Measurements from ENCODE around the gene EHMT1.

Gene EHMT1

GRCh38 chr9:137646341-137646740 is 27.5 kb downstream of the EHMT1 start:
- DNase-seq (ENCODE audit: low spot score): no peak

- no peak for DNase-seq (ENCODE audit: low spot score)
These were observed 28.4 kb downstream of the EHMT1 start for GRCh38 chr9:137647096-137647714.

DNA sequence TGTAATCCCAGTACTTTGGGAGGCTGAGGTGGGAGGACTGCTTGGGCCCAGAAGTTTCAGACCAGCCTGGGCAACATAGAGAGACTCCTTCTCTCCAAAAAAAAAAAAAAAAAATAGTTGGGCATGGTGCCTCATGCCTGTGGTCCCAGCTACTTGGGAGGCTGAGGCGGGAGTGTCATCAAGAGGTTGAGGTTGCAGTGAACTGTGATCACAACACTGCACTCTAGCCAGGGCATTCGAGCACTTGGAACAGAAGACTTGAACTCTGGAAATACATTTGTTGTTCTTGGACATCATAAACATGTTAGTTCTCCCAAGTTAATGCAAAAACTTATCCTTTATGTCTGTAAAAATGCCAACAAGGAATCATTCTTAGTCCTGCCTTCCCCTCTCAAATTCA is 29.6 kb downstream of the EHMT1 start:
- no peak for DNase-seq (ENCODE audit: low spot score)

GRCh38 chr9:137649553-137649952 is 30.7 kb downstream of the EHMT1 start:
- DNase-seq (ENCODE audit: low spot score): no peak

DNA sequence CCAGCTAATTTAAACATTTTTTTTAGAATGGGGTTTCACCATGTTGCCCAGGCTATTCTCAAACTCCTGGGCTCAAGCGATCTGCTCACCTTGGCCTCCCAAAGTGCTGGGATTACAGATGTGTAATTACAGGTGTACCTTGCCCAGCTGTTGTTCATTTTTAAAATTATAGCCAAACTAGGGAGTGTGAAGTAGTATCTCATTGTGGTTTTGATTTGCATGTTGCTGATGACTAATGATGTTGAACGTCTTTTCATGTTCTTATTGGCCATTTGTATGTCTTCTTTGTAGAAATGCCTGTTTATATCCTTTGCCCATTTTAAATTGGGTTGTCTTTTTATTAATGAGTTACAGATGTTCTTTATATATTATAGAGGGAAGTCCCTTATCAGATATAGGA is 31.5 kb downstream of the EHMT1 start:
- no peak for DNase-seq (ENCODE audit: low spot score)

- DNase-seq (ENCODE audit: low spot score): no peak
These were observed 32.0 kb downstream of the EHMT1 start for GRCh38 chr9:137650779-137651178.

- DNase-seq (ENCODE audit: low spot score): no peak
These were observed 37.6 kb downstream of the EHMT1 start for GRCh38 chr9:137656416-137656815.

- DNase-seq (ENCODE audit: low spot score): no peak
These were observed 38.8 kb downstream of the EHMT1 start for GRCh38 chr9:137657606-137658005.

DNA sequence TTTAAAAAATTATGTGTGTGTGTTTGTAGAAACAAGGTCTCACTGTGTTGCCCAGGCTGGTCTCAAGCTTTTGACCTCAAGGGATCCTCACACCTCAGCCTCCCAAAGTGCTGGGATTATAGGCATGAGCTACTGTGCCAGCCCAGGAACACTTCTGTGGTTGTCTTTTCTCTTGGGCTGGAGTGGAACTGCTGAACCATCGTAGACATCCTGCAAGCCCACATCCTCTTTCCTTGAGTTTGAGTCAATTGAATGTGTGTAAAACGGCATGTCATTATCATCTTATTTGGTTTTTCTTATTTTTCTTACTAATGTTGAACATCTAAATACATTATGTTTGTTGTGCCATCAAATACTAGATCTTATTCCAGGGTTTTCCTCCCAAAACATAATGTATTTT is 40.0 kb downstream of the EHMT1 start:
- DNase-seq (ENCODE audit: low spot score): no peak

GRCh38 chr9:137660144-137660543 is 41.3 kb downstream of the EHMT1 start:
- no peak for DNase-seq (ENCODE audit: low spot score)

GRCh38 chr9:137663584-137663983 is 44.8 kb downstream of the EHMT1 start:
- no peak for DNase-seq (ENCODE audit: low spot score)

- no peak for DNase-seq (ENCODE audit: low spot score)
These were observed 45.9 kb downstream of the EHMT1 start for GRCh38 chr9:137664676-137665075.

DNA sequence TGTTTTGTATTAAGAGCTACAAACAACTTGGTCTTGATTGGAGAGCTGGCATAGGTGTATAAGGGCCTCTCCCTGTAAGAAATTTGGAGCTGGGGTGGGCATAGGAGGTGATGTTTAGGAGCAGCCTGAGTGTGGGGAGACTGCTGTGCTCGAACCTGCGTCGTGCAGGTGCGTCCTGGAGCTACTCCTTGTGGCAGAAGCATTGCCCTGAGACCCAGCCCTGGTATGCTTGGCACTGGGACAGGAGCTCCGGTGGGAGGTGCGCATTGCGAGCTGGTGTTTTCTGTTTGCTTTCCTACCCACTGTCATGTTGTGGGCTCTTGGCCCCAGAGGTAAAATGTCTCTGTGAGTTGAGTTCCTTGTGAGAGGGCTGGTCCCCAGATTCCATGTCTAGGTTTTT is 46.4 kb downstream of the EHMT1 start:
- DNase-seq (ENCODE audit: low spot score): no peak

GRCh38 chr9:137665697-137666512 is 47.1 kb downstream of the EHMT1 start:
- DNase-seq (ENCODE audit: low spot score): no peak

GRCh38 chr9:137666513-137666822 is 47.7 kb downstream of the EHMT1 start:
- no peak for DNase-seq (ENCODE audit: low spot score)

- DNase-seq (ENCODE audit: low spot score): no peak
These were observed 48.3 kb downstream of the EHMT1 start for GRCh38 chr9:137666955-137667670.

DNA sequence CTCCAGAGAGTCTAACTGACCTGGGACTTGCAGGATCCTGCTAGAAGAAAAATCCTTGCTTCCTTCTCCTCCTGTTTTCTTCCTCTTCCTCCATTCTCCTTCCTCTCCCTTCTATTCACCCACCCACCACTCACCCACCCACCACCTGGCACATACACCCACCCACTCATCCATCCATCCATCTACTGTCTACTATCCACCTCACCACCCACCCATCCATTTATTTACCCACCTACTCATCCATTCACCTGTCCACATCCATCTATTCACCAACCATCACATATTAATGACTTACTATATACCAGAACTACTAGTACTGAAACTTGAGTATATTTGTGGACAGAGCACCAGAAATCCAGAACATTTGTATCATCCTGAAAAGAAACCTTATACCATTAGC is 49.4 kb downstream of the EHMT1 start:
- no peak for DNase-seq (ENCODE audit: low spot score)

GRCh38 chr9:137669261-137669672 is 50.5 kb downstream of the EHMT1 start:
- DNase-seq (ENCODE audit: low spot score): peak; percentile 23

DNA sequence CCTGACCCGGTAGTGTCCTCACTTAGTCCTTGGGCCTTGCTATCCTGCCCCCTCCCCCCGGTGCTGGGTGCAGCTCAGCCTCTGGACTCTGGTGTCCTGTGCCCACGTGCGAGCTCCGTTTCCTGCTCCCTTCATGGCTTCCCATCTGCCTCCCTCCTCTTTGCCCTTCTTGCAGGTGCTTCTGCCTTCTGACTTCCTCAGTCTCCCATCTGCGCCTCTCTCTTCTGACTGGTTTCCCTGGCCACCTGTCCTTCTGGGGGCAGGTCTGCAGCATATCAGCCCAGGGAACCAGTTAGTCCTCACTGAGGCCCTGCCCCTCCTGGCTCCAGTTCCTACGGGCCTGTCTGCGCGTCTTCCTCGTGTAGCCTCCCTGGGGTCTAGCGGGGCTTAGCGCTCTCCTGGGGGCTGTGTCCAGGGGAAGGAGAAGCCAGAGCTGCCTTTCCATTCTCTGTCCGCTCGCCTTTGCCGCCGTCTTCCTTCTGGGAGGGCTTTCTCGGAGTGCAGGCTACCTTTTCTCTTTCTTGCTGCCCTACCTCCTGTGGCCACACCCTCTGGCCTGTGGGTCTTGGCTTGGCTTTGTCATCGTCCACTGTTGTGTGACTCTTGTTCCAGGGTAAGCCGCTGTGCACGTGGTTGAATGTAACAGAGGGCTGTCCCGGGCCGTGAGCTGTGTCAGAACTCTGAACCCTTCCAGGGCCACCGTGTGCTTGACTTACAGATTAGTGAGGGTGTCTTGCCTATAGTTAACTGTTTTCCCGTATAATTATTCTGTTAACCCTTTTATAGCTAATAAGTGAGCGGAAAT is 51.8 kb downstream of the EHMT1 start:
- DNase-seq (ENCODE audit: low spot score): no peak

DNA sequence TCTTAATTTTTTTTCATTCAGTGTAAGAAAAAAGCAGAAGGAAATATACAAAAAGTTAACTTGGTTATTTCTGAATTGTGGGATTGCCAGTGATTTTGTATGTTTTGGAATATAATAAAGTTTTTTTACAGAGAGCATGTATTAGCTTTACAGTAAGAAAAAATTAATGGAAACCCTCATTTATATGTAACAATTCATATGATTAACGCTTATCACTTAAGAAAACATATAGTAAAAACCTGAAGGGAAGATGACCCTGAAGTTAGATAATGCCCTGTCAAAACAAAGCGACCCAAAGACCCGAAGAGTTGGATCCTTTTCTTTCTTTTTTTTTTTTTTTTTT is 52.4 kb downstream of the EHMT1 start:
- no peak for DNase-seq (ENCODE audit: low spot score)

DNA sequence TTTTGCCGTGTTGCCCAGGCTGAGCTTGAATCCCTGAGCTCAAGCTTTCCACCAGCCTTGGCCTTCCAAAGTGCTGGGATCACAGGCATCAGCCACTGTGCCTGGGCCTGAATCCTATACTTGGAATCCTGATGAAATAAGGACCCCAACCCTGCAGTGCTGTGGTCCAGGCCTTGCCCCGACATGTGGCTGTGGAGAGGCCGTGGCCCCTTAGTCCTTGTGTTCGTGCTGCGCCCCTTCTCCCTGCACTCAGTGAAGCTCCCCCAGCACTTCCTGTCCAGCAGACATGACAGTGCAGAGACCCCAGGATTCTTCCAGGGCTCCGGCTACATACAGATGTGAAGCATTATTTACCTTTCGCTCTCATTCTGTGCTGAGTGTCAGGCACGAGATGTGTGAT is 52.9 kb downstream of the EHMT1 start:
- no peak for DNase-seq (ENCODE audit: low spot score)

- DNase-seq (ENCODE audit: low spot score): peak; percentile 74
These were observed 54.3 kb downstream of the EHMT1 start for GRCh38 chr9:137672907-137673791.
